BLaER1 (cell line): Measurements from ENCODE around the gene HDAC2.
"Not testable (repeated sequence)": the region's sequence is repeated elsewhere in the genome, so short reads cannot be mapped to it uniquely, and the experiment has no call there.

ENCODE experiments used
- H3K27ac ChIP-seq: shearing (Covaris generic); formaldehyde crosslinking; 2 replicates; pipeline ENCODE4 v1.8.1; 2022
- H3K27me3 ChIP-seq: shearing (Covaris generic); formaldehyde crosslinking; 2 replicates; pipeline ENCODE4 v1.8.1; 2022
- H3K36me3 ChIP-seq: shearing (Covaris generic); formaldehyde crosslinking; 2 replicates; pipeline ENCODE4 v1.8.1; 2022
- H3K4me1 ChIP-seq: shearing (Covaris generic); formaldehyde crosslinking; 2 replicates; pipeline ENCODE4 v1.8.1; 2022
- H3K4me2 ChIP-seq: shearing (Covaris generic); formaldehyde crosslinking; 2 replicates; pipeline ENCODE4 v1.8.1; 2022
- H3K4me3 ChIP-seq: shearing (Covaris generic); formaldehyde crosslinking; 2 replicates; pipeline ENCODE4 v1.8.1; 2022
- H3K9ac ChIP-seq: shearing (Covaris generic); formaldehyde crosslinking; 2 replicates; pipeline ENCODE4 v1.8.1; 2022
- H3K9me3 ChIP-seq: shearing (Covaris generic); formaldehyde crosslinking; 2 replicates; pipeline ENCODE4 v1.8.1; 2022
- H4K20me1 ChIP-seq: shearing (Covaris generic); formaldehyde crosslinking; 2 replicates; pipeline ENCODE4 v1.8.1; 2022
- Cebpa-rat ChIP-seq: shearing (Covaris generic); IDR thresholded peaks from 2 replicates; pipeline ENCODE4 v1.8.1; 2022

The HDAC2 gene

DNA sequence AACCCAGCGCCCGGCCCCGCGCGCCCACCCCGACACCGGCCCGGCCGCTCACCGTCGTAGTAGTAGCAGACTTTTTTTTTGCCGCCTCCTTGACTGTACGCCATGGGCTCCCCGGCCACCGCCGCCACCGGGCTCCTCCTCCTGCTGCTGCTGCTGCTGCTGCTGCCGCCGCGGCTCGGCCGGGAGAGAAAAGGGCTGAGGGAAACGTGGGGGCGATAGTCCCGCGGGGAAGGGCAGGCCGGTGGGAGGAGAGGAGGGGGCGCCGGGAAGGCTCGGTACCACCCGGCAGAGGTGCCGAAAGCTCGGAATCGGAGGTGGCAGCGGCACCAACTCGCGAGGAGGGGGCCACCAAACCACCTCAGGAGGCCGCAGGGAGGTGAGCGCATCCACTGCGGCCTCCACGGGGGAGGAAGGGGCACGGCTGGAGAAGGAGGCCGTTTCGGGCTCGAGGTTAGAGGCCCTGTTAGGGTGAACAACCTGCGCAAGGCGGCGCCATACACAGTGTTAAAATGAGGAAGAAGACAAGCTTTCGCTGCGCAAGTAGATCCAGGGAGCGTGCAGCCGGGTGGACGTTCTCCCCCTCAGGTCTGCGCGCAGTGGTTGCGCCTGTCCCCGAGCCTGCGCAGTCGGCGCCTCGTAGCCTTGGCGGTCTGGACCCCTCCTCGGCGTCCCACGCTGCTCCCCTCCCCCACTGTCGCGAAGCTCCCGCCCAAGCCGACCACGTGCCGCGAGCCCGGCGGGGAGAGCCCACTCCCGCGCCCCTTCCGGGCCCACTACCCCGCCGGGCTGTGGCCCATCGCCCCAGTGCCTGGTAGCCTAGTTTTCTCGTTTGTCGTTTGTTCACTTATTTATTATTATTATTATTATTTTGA, at the start of gene HDAC2:
Gene HDAC2 (minus strand): TSS at position 344 of the 872 bp plus-strand sequence. CDS start 240 bp downstream, at position 104.
- Histone ChIP-seq H3K36me3 (peaks cover 14% of the 10 kb centered on the region; the same call in 1 of the 2 replicates), H3K4me2 (peak within 1 kb of the TSS; percentile 78), H3K27me3 (no peaks in the 10 kb centered on the region), H3K4me3 (peak within 1 kb of the TSS; percentile 98), H3K27ac (peak within 1 kb of the TSS; percentile 98), H4K20me1 (peaks cover 41% of the 10 kb centered on the region), H3K4me1 (peaks cover 24% of the 10 kb centered on the region), H3K9ac (peak within 1 kb of the TSS; percentile 99), H3K9me3 (no peaks in the 10 kb centered on the region; the same call in 1 of the 2 replicates)
- TF ChIP-seq Cebpa-rat, result no peak

- Histone ChIP-seq H3K27me3 (no peaks in the 10 kb centered on the region), H3K4me3 (no peak overlapping the region), H4K20me1 (no peaks in the 10 kb centered on the region), H3K4me2 (no peak overlapping the region), H3K36me3 (no peaks in the 10 kb centered on the region), H3K9me3 (no peaks in the 10 kb centered on the region), H3K27ac (no peak overlapping the region), H3K4me1 (no peaks in the 10 kb centered on the region), H3K9ac (no peak overlapping the region)
- no peak for TF ChIP-seq Cebpa-rat
These were observed 49.2 kb upstream of the HDAC2 start for GRCh38 chr6:114020196-114020595.

DNA sequence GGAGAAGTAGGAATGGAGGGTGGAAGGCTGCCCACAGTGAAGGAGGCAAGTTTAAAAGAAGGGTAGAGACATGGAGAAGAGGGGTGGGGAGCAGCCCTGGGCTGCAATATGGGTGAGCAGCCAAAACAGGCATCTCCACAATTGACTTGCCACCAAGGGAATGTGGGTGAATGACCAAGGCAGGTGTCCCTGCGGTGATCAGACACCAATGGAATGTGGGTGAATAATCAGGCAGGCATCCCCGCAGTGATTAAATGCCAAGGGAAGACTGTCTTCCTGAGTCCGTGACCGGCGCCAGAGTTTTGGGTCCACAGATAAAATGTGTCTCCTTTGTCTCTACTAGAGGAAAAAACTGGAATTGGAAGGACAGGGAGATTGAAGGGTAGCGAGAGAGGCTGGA, 46.2 kb upstream of the HDAC2 start:
- H3K9ac ChIP-seq, H3K4me2 ChIP-seq, H4K20me1 ChIP-seq: not testable (repeated sequence)

DNA sequence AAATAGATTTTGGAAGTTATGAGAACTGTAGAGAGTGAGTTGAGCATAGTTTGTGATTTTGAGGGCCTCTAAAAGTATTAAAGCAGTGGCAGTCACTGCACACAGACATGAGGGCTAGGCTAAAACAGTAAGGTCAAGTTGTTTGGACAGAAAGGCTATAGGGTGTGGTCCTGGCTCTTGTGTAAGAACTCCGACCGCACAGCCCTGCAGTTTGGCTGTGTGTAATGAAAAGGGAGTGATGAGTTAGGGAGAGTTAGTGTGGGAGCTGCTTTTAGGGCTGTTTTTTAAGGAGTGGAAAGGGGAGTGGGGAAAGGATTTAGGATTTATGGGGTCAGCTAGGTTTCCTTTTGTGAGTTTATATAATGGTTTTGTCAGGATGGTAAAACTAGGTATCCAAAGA, 43.2 kb upstream of the HDAC2 start:
- not testable (repeated sequence) for H3K27me3 ChIP-seq, H3K4me1 ChIP-seq, H3K36me3 ChIP-seq, H4K20me1 ChIP-seq, H3K4me2 ChIP-seq, H3K4me3 ChIP-seq, H3K9me3 ChIP-seq, H3K27ac ChIP-seq, H3K9ac ChIP-seq

More for the DNA sequence above, 46.2 kb upstream of the HDAC2 start:
- not testable (repeated sequence) for H3K9me3 ChIP-seq, H3K4me1 ChIP-seq, H3K27ac ChIP-seq, H3K4me3 ChIP-seq, H3K36me3 ChIP-seq, H3K27me3 ChIP-seq

DNA sequence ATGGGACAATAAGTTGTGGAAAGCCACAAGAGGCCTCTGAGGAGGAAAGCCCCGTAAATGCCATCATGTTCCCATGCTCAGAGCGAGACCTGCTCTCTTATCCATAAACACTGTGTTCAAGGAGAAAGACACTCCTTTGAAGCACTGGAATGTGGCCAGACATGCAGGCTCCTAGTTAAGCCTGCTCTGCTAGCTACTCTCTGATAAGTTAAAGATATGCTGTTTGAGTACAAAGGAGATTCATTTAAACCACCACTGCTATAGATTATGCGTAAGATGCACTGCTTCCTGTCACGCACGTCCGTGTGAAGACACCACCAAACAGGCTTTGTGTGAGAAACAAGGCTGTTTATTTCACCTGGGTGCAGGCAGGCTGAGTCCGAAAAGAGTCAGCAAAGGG, 40.5 kb upstream of the HDAC2 start:
- not testable (repeated sequence) for H3K4me2 ChIP-seq, H3K4me3 ChIP-seq, H4K20me1 ChIP-seq

GRCh38 chr6:114010540-114010939, 39.6 kb upstream of the HDAC2 start:
- no peak for TF ChIP-seq Cebpa-rat
- Histone ChIP-seq H3K4me3 (no peak overlapping the region), H3K27ac (no peak overlapping the region), H3K36me3 (no peaks in the 10 kb centered on the region), H4K20me1 (no peaks in the 10 kb centered on the region), H3K9ac (no peak overlapping the region), H3K27me3 (no peaks in the 10 kb centered on the region), H3K4me2 (no peak overlapping the region), H3K9me3 (no peaks in the 10 kb centered on the region), H3K4me1 (peaks cover 13% of the 10 kb centered on the region)

More for the DNA sequence above, 40.5 kb upstream of the HDAC2 start:
- H3K9me3 ChIP-seq, H3K9ac ChIP-seq, H3K27me3 ChIP-seq, H3K36me3 ChIP-seq, H3K27ac ChIP-seq: not testable (repeated sequence)
- H3K4me1 ChIP-seq, result peaks cover 13% of the 10 kb centered on the region

- H3K9ac ChIP-seq, result no peak overlapping the region
- H3K9me3 ChIP-seq, result no peaks in the 10 kb centered on the region
- peaks cover 13% of the 10 kb centered on the region for H3K4me1 ChIP-seq
- H4K20me1 ChIP-seq, result no peaks in the 10 kb centered on the region
- TF ChIP-seq Cebpa-rat, result no peak
- H3K27me3 ChIP-seq, result no peaks in the 10 kb centered on the region
- H3K36me3 ChIP-seq, result no peaks in the 10 kb centered on the region
- no peak overlapping the region for H3K4me3 ChIP-seq
- H3K27ac ChIP-seq, result no peak overlapping the region
- no peak overlapping the region for H3K4me2 ChIP-seq
These were observed 38.2 kb upstream of the HDAC2 start for GRCh38 chr6:114009192-114009591.

DNA sequence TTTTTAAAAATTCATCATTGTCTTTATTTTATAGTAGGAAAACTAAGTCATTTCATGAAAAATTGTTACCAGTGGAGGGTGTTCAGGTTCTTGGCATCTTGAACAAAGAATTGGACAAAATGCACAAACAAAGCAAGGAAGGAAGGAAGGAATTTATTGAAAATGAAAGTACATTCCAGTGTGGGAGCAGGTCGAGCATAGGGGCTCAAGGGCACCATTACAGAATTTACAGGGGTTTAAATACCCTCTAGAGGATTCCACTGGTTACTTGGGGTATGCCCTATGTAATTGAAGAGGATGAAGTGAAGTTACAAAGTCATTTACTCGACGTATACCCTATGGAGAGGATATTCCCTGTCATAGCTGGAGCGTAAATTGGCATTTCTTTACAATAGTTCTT, 37.4 kb upstream of the HDAC2 start:
- no peak overlapping the region for H3K4me3 ChIP-seq
- H3K27ac ChIP-seq, result no peak overlapping the region
- TF ChIP-seq Cebpa-rat, result no peak

GRCh38 chr6:114007516-114007915, 36.6 kb upstream of the HDAC2 start:
- H3K27me3 ChIP-seq, result no peaks in the 10 kb centered on the region
- no peak overlapping the region for H3K4me3 ChIP-seq
- H3K9ac ChIP-seq, result no peak overlapping the region
- H3K9me3 ChIP-seq, result no peaks in the 10 kb centered on the region
- H4K20me1 ChIP-seq, result no peaks in the 10 kb centered on the region
- TF ChIP-seq Cebpa-rat, result no peak
- H3K4me1 ChIP-seq, result peaks cover 13% of the 10 kb centered on the region
- H3K36me3 ChIP-seq, result no peaks in the 10 kb centered on the region
- peak overlapping the region; percentile 23 for H3K4me2 ChIP-seq
- no peak overlapping the region for H3K27ac ChIP-seq

More for the DNA sequence above, 37.4 kb upstream of the HDAC2 start:
- no peak overlapping the region for H3K9ac ChIP-seq
- H4K20me1 ChIP-seq, result no peaks in the 10 kb centered on the region
- H3K4me1 ChIP-seq, result peaks cover 13% of the 10 kb centered on the region
- no peaks in the 10 kb centered on the region for H3K36me3 ChIP-seq
- H3K9me3 ChIP-seq, result no peaks in the 10 kb centered on the region
- H3K4me2 ChIP-seq, result no peak overlapping the region
- no peaks in the 10 kb centered on the region for H3K27me3 ChIP-seq

GRCh38 chr6:114001354-114001753, 30.4 kb upstream of the HDAC2 start:
- Histone ChIP-seq H3K27ac (no peak overlapping the region), H3K9me3 (0 out of 2 replicates have a peak, but pooled peaks cover 6% of the 10 kb centered on the region), H3K4me1 (no peaks in the 10 kb centered on the region), H3K4me2 (no peak overlapping the region), H4K20me1 (no peaks in the 10 kb centered on the region), H3K36me3 (no peaks in the 10 kb centered on the region), H3K27me3 (no peaks in the 10 kb centered on the region), H3K9ac (no peak overlapping the region), H3K4me3 (no peak overlapping the region)
- TF ChIP-seq Cebpa-rat, result no peak
